ENCODE results near the gene BICDL1.

The BICDL1 gene

DNA sequence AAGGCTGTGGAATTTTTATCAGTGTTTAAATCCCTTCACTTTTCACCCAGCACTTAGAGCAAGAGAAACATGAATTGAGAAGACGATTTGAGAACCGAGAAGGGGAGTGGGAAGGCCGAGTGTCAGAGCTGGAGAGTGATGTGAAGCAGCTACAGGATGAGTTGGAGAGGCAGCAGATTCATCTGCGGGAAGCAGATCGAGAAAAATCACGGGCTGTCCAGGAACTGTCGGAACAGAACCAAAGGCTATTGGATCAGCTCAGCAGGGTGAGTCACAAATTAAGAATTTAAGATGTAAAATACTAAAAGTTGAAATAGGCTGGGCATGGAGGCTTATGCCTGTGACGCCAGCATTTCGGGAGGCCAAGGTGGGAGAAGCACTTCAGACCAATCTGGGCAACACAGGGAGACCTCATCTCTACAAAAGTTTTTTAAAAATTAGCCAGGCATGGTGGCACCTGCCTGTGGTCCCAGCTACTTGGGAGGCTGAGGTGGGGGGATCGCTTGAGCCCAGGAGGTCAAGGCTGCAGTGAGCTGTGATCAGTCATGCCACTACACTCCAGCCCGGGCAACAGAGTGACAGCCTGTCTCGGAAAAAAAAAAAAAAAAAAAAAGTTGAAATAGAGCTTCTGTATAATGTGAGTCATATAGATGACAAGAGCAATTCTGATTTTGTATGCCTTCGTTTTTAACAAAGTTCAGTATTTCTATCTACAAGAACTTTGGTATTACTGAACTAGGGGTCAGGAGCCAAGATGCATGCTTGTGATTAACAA, 9.6 kb downstream of the BICDL1 start:
- no peak overlapping the region for H3K4me3 ChIP-seq (ENCODE audit: control insufficient read depth, low read depth, low read length)
- no peak for DNase-seq (ENCODE audit: low read depth)
- TF ChIP-seq, protein P1, sequence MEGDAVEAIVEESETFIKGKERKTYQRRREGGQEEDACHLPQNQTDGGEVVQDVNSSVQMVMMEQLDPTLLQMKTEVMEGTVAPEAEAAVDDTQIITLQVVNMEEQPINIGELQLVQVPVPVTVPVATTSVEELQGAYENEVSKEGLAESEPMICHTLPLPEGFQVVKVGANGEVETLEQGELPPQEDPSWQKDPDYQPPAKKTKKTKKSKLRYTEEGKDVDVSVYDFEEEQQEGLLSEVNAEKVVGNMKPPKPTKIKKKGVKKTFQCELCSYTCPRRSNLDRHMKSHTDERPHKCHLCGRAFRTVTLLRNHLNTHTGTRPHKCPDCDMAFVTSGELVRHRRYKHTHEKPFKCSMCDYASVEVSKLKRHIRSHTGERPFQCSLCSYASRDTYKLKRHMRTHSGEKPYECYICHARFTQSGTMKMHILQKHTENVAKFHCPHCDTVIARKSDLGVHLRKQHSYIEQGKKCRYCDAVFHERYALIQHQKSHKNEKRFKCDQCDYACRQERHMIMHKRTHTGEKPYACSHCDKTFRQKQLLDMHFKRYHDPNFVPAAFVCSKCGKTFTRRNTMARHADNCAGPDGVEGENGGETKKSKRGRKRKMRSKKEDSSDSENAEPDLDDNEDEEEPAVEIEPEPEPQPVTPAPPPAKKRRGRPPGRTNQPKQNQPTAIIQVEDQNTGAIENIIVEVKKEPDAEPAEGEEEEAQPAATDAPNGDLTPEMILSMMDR (IDR thresholded peaks at IDR 0.05; ENCODE audit: control insufficient read depth, insufficient read depth, low read depth, low read length, missing control alignments), result no peak

DNA sequence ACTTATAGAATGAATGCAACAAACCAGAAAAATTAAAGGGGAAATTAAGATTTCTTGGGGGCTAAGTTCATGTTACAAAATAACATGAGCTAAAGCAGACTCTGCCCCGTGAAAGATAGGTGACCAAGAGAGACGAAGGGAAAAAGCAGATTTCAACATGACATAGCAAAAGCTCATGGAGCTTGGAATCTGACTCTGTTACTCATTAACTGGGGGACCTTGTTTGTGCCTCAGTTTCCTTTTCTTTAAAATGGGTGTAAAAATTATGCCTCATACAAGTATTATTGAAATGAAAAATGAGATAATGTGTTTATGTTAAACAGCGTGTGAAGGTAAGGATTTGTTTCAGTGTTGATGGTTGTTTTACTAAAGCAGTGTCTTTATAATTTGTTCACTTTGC, 11.5 kb downstream of the BICDL1 start:
- no peak overlapping the region for H3K4me3 ChIP-seq (ENCODE audit: control insufficient read depth, low read depth, low read length)
- DNase-seq (ENCODE audit: low read depth), result no peak
- TF ChIP-seq, protein P1 (IDR thresholded peaks at IDR 0.05; ENCODE audit: control insufficient read depth, insufficient read depth, low read depth, low read length, missing control alignments), result no peak

DNA sequence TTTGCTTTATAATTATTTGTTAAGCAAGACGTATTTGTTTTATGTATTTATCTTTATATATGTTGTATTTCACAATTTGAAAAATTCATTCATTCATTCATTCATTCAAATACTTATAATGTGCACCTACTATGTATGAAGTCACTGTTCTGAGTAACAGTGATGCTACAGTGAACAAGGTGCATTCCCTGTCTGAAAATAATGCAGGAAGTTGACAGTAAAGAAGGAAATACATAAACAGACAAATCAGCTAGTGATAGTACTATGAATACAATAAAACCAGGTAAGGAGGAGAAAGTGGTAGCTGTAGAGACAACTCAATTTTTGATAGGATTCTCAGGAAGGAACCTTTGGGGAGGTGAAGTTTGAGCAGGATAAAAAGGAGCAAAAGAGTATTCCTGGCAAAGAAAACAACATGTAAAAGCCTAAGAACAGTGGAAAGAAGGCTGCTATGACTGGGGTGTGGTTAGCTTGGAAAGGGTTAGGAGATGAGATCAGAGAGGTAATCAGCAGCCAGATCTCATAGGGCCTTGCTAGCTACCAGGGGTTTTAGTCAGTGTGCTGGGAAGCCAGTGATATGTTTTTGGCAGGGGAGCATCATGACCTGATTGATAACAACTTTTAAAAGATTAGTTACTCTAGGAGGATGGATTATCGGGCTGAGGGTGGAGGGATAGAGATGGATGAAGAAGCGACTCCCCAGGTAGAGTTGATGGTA, 17.4 kb downstream of the BICDL1 start:
- no peak overlapping the region for H3K4me3 ChIP-seq (ENCODE audit: control insufficient read depth, low read depth, low read length)
- DNase-seq (ENCODE audit: low read depth), result no peak
- TF ChIP-seq, protein P1 (IDR thresholded peaks at IDR 0.05; ENCODE audit: control insufficient read depth, insufficient read depth, low read depth, low read length, missing control alignments), result no peak

DNA sequence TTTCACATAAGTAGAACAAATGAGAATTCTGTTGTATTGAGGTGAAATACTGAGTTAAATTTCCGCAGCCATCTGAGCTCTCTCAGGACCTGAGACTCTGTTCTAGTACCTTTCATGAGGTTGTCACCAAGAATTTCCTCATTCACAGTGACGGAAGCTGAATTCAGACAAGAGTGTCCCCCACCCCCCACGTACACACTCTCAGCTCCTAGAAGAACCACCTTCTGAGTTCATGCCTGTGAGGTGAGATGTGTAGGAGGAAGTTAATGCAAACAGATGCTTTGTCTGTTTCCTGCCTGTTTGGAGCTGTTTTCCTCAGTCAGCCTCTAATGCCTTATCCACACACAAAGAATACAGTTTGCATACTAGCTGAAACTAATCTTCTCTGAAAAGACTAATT, 18.2 kb downstream of the BICDL1 start:
- TF ChIP-seq, protein P1 (IDR thresholded peaks at IDR 0.05; ENCODE audit: control insufficient read depth, insufficient read depth, low read depth, low read length, missing control alignments), result no peak
- no peak for DNase-seq (ENCODE audit: low read depth)
- H3K4me3 ChIP-seq (ENCODE audit: control insufficient read depth, low read depth, low read length), result no peak overlapping the region

DNA sequence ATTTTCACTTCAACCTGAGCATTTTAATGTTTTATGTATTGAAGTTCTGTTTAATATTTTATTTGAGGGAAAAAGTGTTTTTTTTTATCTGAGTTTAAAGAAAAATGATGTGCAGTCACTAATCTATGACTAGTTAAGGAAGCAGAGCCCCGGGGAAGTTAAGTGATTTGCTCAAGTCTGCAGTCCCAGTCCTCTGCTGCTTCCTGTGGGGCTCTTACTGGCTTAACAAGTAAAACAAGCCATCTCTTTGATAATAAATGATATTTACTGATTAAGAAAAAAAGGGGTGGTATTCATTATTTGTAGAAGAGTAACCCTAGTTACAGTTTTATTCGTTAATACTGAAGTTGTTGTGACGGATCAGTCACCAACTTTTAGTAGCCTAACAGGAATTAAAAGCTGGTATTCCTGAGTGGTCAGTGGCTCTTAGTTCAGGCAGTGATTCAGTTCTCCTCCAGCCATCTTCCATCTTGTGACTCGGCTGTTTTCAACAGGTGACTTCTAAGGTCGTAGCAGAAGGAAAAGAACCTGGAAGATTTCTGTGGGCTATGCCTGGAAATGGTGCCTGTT, 21.7 kb downstream of the BICDL1 start:
- TF ChIP-seq, protein P1 (IDR thresholded peaks at IDR 0.05; ENCODE audit: control insufficient read depth, insufficient read depth, low read depth, low read length, missing control alignments), result no peak
- DNase-seq (ENCODE audit: low read depth), result no peak
- H3K4me3 ChIP-seq (ENCODE audit: control insufficient read depth, low read depth, low read length), result no peak overlapping the region

DNA sequence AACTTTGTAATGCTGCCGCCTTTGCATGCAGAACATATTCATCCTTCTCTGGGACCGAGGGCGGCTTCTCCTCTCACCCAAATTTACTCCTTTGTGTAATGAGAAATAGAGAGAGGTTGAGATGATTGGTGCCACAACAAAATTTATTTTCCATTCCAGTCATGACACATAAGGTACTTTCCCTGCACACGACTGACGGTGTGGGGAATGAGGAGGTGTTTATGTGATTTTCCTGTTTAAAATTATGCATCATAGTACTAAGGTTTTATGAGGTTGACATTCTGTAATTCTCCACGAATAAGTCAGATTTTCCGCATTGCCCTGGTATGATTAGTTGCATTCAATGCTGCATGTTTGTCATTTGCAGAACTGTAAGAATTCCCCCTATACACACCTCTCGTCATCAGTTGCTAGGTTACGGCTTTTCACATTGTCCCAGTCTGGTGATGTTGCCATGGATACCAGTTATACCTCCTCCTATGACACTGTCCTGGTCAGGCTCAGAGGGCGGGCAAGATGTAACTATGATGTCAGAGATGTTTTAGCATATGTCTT, 23.1 kb downstream of the BICDL1 start:
- TF ChIP-seq, protein P1 (IDR thresholded peaks at IDR 0.05; ENCODE audit: control insufficient read depth, insufficient read depth, low read depth, low read length, missing control alignments), result no peak
- no peak overlapping the region for H3K4me3 ChIP-seq (ENCODE audit: control insufficient read depth, low read depth, low read length)
- no peak for DNase-seq (ENCODE audit: low read depth)
